Measurements from ENCODE around the gene ADAMTS15.

DNA sequence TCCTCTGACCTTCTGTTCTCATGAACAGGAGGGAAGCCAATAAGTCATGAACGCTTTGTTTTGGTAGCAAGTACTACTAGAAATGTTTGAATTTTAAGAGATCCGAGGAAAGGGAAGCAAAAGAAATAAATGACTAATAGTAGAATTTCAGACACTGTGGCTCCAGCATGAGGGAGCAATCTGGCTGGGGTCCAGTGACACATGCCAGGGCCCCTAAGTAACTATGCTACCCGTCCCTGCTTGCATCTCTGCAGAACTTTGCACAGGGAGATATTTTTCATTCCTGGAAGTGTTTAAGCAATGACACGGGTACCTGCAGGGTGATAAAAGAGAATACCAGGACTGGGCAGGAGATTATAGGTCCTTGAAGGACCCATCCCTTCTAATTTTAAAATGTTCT is 12.8 kb upstream of the ADAMTS15 start:
- TF ChIP-seq GATA3 (IDR thresholded peaks at IDR 0.05; ENCODE audit: low read depth, low read length) = no peak
- no peak for TF ChIP-seq GATA2 (IDR thresholded peaks at IDR 0.05; ENCODE audit: low read depth, low read length)
